IPS DF 6.9 (cell line): ENCODE results near the gene ZBTB8B.
"Not testable (repeated sequence)": the region's sequence is repeated elsewhere in the genome, so short reads cannot be mapped to it uniquely, and the experiment has no call there.

Source experiments
- DNase-seq: peaks from one replicate; pipeline ENCODE4 v3.0.0-alpha.2; 2013; ENCODE audit warnings: low read depth, low spot score
- H3K27ac ChIP-seq: one replicate; pipeline ENCODE4 v1.5.1; 2013; ENCODE audit warnings: low read length, control low read depth
- H3K27me3 ChIP-seq: 2 replicates; pipeline ENCODE4 v1.6.1; 2013; ENCODE audit warnings: mild to moderate bottlenecking, low read length; ENCODE audit not compliant: control insufficient read depth, insufficient read depth
- H3K36me3 ChIP-seq: 2 replicates; pipeline ENCODE4 v1.6.1; 2013; ENCODE audit warnings: low read length; ENCODE audit not compliant: control insufficient read depth, insufficient read depth
- H3K4me1 ChIP-seq: 2 replicates; pipeline ENCODE4 v1.6.1; 2013; ENCODE audit warnings: low read length; ENCODE audit not compliant: control insufficient read depth, insufficient read depth
- H3K4me3 ChIP-seq: 2 replicates; pipeline ENCODE4 v1.5.1; 2013; ENCODE audit warnings: mild to moderate bottlenecking, low read length
- H3K9me3 ChIP-seq: 2 replicates; pipeline ENCODE4 v1.6.1; 2013; ENCODE audit warnings: low read length, inconsistent platforms; ENCODE audit not compliant: control insufficient read depth, insufficient read depth
- WGBS: extraction: QIAGEN DNeasy Blood & Tissue Kit; methylation state at CpG from one replicate; pipeline ENCODE4 v1.1.7; 2013; ENCODE audit warnings: mixed read lengths, missing lambda C conversion rate; ENCODE audit not compliant: insufficient read length, insufficient coverage; 5-methylcytosine and 5-hydroxymethylcytosine counted together

Gene ZBTB8B

GRCh38 chr1:32464716-32465577, at the start of gene ZBTB8B:
Gene ZBTB8B, plus strand, starts transcription at chr1:32465072. Its CDS starts 5,553 bp downstream, at chr1:32470625.
- Histone ChIP-seq H3K36me3 (no peaks in the 10 kb centered on the region), H3K4me1 (no peaks in the 10 kb centered on the region), H3K4me3 (peak within 1 kb of the TSS; percentile 65), H3K9me3 (no peaks in the 10 kb centered on the region), H3K27me3 (no peaks in the 10 kb centered on the region), H3K27ac (no peak within 1 kb of the TSS)
- WGBS = no CpG with 5 or more reads among the region's 66 CpGs
- DNase-seq = peak; percentile 95

- Histone ChIP-seq H3K4me1 (peaks cover under 1% of the 10 kb centered on the region; the same call in 1 of the 2 replicates), H3K4me3 (no peak overlapping the region), H3K36me3 (no peaks in the 10 kb centered on the region), H3K9me3 (no peaks in the 10 kb centered on the region), H3K27me3 (no peaks in the 10 kb centered on the region), H3K27ac (no peak overlapping the region)
- WGBS = no CpG with 5 or more reads among the region's 1 CpG
- DNase-seq = no peak
Measured at GRCh38 chr1:32421775-32422174, 43.1 kb upstream of the ZBTB8B start.

- Histone ChIP-seq H3K4me1 (peaks cover 2% of the 10 kb centered on the region; the same call in 1 of the 2 replicates), H3K4me3 (no peak overlapping the region), H3K9me3 (no peaks in the 10 kb centered on the region), H3K27ac (no peak overlapping the region), H3K27me3 (no peaks in the 10 kb centered on the region), H3K36me3 (no peaks in the 10 kb centered on the region)
- DNase-seq = no peak
- WGBS = no CpG with 5 or more reads among the region's 36 CpGs
Measured at GRCh38 chr1:32426489-32427255, 38.2 kb upstream of the ZBTB8B start.

- Histone ChIP-seq H3K4me1 (peaks cover 2% of the 10 kb centered on the region; the same call in 1 of the 2 replicates), H3K36me3 (no peaks in the 10 kb centered on the region), H3K27me3 (no peaks in the 10 kb centered on the region), H3K27ac (no peak overlapping the region), H3K4me3 (no peak overlapping the region), H3K9me3 (no peaks in the 10 kb centered on the region)
- no peak for DNase-seq
- no CpG with 5 or more reads among the region's 17 CpGs for WGBS
Measured at GRCh38 chr1:32427264-32427963, 37.5 kb upstream of the ZBTB8B start.

GRCh38 chr1:32431736-32432400, 33.0 kb upstream of the ZBTB8B start:
- no peaks in the 10 kb centered on the region for H3K27me3 ChIP-seq
- no peak overlapping the region for H3K27ac ChIP-seq
- no peak for DNase-seq
- no CpG with 5 or more reads among the region's 4 CpGs for WGBS
- H3K9me3 ChIP-seq = no peaks in the 10 kb centered on the region
- H3K4me1 ChIP-seq = peaks cover under 1% of the 10 kb centered on the region; the same call in 1 of the 2 replicates
- H3K36me3 ChIP-seq = no peaks in the 10 kb centered on the region
- no peak overlapping the region for H3K4me3 ChIP-seq

GRCh38 chr1:32438136-32438535, 26.7 kb upstream of the ZBTB8B start:
- no peak overlapping the region for H3K27ac ChIP-seq
- no CpG with 5 or more reads among the region's 1 CpG for WGBS

GRCh38 chr1:32438777-32439176, 26.1 kb upstream of the ZBTB8B start:
- DNase-seq, H3K27ac ChIP-seq, H3K4me3 ChIP-seq, H3K4me1 ChIP-seq, H3K9me3 ChIP-seq, H3K27me3 ChIP-seq, H3K36me3 ChIP-seq: not testable (repeated sequence)
- WGBS = no CpG with 5 or more reads among the region's 4 CpGs

More at GRCh38 chr1:32438136-32438535, 26.7 kb upstream of the ZBTB8B start:
- Histone ChIP-seq H3K27me3 (no peaks in the 10 kb centered on the region), H3K36me3 (no peaks in the 10 kb centered on the region), H3K4me1 (no peaks in the 10 kb centered on the region), H3K9me3 (no peaks in the 10 kb centered on the region), H3K4me3 (no peak overlapping the region)
- DNase-seq = peak; percentile 50

- no CpG with 5 or more reads among the region's 10 CpGs for WGBS
- H3K4me1 ChIP-seq, H3K36me3 ChIP-seq, H3K27me3 ChIP-seq, H3K27ac ChIP-seq, H3K9me3 ChIP-seq, H3K4me3 ChIP-seq, DNase-seq: not testable (repeated sequence)
Measured at GRCh38 chr1:32441467-32441866, 23.4 kb upstream of the ZBTB8B start.

- Histone ChIP-seq H3K27me3 (no peaks in the 10 kb centered on the region), H3K27ac (no peak overlapping the region), H3K36me3 (no peaks in the 10 kb centered on the region), H3K4me3 (no peak overlapping the region), H3K9me3 (peaks cover 2% of the 10 kb centered on the region; the same call in 1 of the 2 replicates), H3K4me1 (peaks cover 1% of the 10 kb centered on the region; the same call in 1 of the 2 replicates)
- WGBS = no CpG with 5 or more reads among the region's 13 CpGs
- DNase-seq = no peak
Measured at GRCh38 chr1:32447469-32448185, 17.2 kb upstream of the ZBTB8B start.
